ENCODE data around the gene SEMA5A.
"Not testable (repeated sequence)": the region's sequence is repeated elsewhere in the genome, so short reads cannot be mapped to it uniquely, and the experiment has no call there.

Gene SEMA5A

DNA sequence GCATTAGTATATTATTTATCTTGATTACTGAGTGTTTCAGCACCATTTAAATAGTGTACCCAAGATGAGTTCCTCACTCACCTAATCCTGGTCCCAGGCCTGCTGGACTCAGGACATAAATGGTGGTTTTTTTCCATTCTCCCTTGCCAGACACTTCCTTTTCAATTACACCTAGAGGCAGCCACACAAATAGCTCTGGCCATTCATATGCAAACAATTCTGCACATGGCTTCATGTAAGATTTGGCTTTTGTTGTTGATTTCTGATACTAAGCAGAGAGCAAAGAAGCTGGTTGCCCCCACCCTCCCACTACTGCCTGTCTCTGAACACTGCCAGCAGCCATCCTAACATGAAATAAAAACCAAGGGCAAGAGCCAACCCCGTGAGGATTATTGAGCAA is 180.4 kb downstream of the SEMA5A start:
- FAIRE-seq, result no peak
- DNase-seq (ENCODE audit: low spot score), result no peak

DNA sequence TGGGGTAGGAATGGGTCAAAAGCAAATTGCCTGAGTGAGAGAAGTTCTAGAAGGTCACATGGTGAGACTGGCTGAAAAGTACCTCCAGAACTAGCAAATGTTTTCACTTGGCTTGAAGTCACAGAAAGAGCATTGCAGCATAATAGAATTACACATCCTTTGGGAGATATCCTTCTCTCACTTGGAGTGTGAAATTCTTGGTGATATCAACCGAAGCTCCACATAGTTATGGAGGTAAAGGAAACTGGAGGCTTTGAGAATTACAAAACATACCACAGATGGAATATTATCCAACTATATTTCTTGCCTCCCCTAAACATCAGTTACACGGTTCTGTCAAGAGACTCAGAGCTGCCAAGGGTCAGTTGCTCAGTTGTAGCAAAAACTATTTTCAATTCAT is 182.4 kb downstream of the SEMA5A start:
- DNase-seq (ENCODE audit: low spot score), result no peak
- FAIRE-seq, result no peak

DNA sequence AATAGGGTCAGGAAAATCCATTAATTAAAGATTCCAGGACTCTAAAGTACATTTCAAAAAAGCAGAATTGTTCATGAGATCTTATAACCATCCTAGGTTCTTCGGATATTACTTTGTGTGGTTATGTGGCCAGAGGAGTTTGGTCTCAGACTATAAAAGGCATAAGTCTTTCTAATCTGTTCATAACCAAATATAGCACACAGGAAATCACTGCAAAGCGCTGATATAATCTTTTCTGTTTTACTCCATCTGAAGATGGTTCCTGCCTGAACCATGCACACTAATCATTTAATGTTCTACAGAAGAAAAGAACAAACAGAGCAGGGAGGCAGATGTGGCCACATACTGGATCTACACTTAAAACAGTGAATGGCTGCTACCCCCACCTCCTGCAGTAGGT is 182.8 kb downstream of the SEMA5A start:
- no peak for FAIRE-seq
- DNase-seq (ENCODE audit: low spot score), result no peak

DNA sequence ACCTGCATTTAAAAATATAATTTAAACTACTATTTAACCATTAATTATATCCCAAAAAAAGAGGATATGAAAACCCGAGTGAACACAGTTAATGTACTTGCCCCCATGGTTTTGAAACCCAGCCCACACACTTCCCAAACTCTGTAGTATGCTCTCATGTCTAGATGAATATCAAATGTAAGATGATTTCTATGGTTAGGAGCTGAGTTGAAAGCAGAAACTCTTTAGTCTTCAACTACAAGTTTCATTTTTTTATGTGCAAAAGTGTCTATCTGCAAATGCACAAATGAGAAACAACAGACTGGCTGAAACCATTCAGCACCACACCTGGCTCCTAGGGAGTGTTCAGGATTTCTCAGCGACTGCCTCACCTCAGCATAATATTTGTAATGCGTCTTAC is 183.3 kb downstream of the SEMA5A start:
- FAIRE-seq (no peak), DNase-seq (ENCODE audit: low spot score) (no peak)

DNA sequence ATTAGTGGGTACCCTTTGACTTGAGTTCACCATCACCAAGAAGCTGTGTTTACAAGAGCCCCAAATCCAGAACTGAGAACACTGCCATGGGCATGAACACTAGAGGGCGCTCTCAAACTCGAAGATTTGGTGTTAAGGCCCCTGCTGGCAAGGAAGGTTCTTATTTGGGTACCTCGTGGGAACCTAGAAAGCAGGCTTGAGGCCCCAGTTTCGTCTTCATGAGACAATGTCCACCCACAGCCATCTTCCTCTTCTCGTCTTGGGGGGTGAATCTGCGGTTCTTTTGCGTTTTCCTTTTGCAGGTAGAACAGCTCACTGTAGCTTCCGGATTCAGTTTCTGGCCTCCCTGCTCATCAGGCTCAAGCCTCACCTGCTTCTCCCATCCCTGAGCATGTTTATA is 184.0 kb downstream of the SEMA5A start:
- peak; percentile 4 for FAIRE-seq

DNA sequence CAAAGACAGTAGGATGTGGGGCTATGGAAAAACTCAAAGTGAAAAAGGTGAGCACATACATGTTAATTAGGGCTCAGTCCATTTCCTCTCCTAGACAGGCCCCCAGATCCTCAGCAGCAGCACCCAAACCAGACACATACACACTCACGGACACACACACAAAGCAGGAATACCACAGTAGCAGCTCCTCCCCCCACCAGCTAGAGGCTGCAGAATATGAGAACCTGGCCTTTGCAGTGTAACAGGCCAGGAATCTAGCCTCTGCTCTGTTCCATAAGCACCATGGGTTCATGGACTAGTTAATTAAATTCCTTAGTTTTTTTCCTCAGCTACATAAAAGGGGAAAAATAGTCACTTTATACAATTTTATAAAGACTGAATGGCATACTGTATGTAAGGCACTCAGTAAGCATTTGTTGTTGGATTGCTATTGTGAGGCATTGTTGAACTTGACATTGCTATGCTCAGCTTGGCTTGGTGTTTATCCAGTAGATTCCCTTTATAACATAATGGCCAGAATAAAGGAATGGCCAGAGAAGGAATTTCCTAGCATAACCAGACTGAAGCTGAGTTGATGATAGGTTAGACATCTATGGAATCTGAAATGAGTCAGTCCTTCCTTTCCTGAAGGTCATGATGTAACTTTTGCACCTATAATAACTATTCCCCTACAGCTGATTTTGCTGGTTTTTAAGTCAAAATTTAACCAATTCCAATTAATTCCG is 186.8 kb downstream of the SEMA5A start:
- DNase-seq (ENCODE audit: low spot score) (peak; percentile 79), FAIRE-seq (peak; percentile 89)

More for the DNA sequence above, 184.0 kb downstream of the SEMA5A start:
- peak; percentile 40 for DNase-seq (ENCODE audit: low spot score)

DNA sequence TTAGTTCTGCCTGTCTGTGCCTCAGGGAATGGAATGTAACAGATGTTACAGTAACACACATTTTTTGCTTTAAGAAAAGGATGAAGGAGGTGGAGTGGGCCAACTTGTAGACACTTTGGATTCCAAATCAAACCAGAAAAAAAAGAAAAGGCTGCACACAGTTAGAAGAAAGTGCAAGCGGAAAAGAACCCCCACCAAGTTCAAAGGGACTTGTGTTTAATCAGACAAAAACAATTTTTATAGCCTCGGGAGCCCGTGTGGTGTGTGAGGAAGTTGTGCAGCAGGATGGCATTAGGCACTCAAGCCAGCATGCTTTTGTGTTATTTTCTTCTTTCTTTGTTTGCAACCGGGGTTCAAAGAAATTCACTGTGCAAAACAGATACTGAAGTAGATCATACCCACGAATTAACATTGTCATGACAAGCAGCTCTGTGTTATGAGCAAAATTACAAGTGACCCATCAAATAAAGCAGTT is 189.5 kb downstream of the SEMA5A start:
- DNase-seq (ENCODE audit: low spot score) (no peak), FAIRE-seq (no peak)

DNA sequence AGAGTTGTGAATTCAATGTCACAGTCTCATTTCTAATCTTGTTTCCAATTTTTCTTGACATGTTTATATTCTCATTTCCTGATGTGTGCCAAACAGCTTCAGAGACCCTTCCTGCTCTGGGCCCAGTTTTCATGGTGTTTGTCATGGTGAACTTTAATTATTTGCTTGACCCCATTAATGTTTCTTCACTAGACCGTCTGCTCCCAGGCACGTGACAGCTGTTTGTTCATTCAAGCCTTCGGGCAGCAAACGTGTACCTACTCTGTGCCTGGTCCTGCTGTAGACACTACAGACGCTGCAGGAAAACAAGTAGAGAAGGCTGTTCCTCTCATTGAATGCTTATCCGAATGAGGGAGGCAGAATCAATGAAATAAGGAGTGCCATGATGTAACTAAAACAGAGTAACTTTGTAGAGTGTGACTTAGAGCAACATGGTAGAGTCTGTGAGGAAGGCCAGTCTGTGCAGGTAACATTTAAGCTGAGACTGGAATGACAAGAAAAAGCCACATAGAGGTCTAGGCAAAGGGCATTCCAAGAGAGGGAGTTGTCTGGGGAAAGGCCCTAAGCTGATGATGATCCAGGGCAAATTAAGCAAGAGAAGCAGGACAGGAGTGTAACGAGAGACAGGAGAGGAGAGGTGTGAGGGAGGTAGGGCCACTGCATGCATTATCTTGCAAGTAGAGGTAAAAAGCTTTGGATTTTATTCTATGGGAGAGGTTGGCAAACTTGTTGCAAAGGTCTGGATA is 191.4 kb downstream of the SEMA5A start:
- DNase-seq (ENCODE audit: low spot score), result no peak
- no peak for FAIRE-seq

DNA sequence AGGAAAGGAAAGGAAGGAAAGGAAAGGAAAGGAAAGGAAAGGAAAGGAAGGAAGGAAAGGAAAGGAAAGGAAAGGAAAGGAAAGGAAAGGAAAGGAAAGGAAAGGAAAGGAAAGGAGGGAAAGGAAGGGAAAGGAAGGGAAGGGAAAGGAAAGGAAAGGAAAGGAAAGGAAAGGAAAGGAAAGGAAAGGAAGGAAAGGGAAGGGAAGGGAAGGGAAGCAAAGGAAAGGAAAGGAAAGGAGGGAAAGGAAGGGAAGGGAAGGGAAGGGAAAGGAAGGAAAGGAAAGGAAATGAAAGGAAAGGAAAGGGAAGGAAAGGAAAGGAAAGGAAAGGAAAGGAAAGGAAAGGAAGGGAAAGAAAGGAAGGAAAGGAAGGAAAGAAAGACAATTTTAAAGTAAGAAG is 192.8 kb downstream of the SEMA5A start:
- FAIRE-seq; DNase-seq (ENCODE audit: low spot score): not testable (repeated sequence)

DNA sequence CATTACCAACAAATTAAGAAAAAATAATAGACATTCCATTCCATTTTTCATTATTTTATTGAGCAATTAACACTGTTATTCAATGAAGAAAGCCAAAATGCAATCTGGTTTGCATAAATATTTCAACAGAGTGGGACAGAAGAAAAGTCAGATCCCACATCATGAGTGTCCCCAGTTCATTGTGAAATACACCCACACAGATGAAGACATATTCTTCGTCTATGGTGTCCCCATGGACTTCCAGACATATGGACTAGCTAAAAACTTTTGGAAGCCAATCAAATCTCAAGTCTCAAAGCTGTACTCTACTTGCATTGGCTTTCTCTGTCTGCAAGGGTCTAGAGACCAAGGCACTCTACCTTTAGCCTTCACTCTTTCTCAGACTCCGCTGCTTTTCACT is 194.3 kb downstream of the SEMA5A start:
- DNase-seq (ENCODE audit: low spot score) (no peak), FAIRE-seq (no peak)

DNA sequence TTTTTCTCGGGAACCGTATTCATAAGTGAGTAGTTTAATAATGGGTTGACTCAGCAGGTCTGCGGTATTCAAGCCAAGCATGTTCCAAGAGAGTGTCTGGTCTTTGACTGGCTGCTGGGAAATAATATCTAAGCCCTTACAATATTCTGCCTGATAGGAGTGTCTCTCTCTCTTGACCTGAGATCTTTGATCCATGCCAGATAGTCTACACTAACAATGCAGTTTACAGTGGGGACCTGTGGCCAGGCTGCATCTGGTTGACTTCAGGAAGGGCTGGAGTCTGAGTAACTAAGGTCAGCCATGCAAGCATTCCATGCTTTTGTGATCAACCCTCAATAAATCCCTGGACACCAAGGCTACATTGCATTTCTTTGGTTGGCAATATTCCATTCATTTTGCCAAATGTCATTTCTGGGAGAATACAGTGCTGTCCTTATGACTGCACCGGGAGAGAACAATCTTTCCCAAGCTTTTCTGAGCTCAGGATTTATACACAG is 195.5 kb downstream of the SEMA5A start:
- DNase-seq (ENCODE audit: low spot score) (peak; percentile 67), FAIRE-seq (peak; percentile 87)

DNA sequence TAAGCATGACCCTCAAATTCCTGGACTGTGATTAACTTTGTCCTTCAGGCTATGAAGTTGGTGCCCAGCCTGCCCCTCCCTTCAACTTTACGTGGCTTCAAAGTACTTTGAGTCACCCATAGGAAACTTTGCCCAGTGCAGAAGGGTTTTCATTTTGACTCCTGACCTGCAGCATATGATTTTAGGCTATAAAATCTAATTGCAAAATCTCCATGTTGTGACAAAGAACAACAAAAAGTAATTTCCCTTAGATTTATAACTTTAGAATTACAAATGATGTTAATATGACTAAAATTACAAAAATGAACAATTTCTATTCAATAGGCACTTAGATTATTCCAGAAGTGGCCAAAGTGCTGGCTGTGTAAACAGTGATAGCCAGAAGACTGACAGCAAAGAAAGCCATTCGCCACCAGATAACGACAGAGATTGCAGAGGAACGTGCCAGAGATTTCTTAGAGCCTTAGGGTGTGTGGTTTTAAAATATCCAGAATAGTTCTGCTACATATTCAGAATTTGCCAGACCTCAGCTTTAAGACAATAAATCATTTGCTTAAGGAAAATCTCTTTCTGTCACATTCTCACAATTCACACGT is 197.4 kb downstream of the SEMA5A start:
- peak; percentile 38 for DNase-seq (ENCODE audit: low spot score)
- FAIRE-seq, result peak; percentile 87

DNA sequence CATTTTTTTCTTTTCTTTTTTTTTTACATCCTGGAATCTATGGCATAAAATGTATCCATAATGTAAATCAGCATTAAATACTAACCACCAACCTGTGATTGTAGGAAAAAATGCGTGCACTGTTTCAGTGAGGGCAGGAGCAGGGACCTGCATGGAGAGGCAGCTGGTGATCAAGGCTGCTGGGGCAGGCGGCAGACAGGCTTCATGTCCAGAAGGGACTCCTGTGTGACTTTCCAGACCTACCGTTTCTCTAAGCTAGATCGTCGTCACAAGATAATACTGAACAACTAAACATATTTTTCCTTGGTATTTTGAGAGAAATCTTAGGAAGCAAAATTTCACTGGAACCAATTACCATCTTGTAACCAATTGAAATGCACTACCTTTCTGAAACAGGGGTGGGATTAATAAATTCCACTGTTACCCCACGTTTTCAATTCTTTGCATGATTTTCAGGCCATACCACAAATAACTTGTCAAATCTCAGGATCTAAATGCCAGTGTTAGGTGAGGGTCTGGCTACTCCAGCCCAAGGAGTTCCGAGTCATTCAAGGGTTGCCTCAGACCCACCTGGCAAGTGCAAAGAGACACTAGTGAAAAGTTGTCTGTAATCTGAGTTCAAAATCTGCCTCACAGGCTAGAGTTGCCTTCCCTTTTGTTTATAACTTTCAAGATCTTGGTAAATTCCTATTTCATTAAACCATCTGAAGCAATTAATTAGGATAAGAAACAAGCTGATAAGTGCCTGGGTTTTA is 198.2 kb downstream of the SEMA5A start:
- no peak for FAIRE-seq
- no peak for DNase-seq (ENCODE audit: low spot score)

DNA sequence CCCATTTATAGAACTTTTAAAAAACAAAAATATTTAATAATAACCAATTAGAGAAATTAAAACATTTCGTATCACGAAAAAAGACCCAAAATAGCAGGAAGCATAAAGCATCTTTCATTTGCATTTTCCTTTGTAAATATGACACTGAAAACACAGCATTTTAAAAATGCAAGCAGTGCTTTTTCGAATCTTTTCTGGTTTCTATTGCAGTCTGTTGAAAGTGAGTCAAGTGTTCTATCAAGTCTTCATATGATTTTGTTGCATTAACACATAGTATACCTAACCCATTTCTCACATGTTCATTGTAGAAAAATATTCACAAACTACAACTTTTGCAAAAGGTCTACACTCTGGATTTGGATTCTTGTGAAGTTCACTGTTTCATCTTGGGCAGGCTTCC is 198.8 kb downstream of the SEMA5A start:
- peak; percentile 14 for FAIRE-seq
- DNase-seq (ENCODE audit: low spot score), result no peak

DNA sequence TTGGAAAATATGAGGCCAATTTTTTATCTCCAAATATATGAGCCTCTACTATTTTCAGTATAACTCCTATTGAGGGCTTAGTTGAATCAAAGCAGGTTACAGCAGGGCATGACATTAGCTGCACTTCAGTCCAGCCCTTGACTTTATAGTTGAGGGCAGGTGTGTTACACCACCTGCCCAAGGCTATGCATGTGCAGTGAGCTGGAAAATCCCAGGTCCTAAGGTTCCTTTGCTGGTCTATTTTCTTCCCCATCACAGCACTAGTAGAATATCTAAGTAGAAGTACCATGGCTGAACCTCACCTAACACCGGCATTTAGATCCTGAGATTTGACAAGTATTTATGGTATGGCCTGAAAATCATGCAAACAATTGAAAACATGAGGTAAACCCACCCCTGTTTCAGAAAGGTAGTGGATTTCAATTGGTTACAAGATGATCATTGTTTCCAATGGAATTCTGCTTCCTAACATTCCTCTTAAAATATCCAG is 201.1 kb downstream of the SEMA5A start:
- FAIRE-seq, result no peak

DNA sequence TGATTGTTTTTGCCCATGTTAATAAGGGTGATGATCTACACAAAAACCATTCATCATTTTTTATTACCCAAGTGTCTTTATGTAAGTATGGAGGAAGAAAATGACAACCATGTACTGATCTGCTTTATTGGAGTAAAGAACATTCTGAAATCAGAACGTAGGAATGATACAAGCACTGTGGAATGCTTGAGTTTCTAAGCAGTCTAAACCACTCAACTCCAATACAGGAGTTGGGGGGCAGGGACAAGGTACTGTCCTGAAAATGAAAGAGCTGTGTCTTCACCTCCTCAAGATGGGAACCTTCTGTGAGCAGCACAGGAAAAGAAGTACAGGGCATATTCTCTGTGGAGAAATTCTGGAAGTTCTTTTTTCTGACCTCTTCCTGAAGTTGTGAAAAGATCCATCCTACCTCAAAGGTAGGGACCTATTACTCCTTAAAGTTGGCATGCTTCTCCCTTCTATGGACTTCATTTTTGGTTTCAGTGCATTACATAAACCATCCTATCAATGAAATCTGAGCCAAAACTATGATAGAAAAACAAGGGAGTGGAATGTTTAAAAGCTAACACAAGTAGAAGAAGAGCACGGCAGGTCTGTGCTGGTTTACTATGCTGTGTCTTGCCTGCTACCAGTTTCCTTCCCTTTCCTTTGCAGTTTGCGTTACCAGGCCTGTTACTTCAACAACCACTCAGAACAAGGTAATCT is 202.6 kb downstream of the SEMA5A start:
- FAIRE-seq, result peak; percentile 71

More for the DNA sequence above, 201.1 kb downstream of the SEMA5A start:
- no peak for DNase-seq (ENCODE audit: low spot score)

DNA sequence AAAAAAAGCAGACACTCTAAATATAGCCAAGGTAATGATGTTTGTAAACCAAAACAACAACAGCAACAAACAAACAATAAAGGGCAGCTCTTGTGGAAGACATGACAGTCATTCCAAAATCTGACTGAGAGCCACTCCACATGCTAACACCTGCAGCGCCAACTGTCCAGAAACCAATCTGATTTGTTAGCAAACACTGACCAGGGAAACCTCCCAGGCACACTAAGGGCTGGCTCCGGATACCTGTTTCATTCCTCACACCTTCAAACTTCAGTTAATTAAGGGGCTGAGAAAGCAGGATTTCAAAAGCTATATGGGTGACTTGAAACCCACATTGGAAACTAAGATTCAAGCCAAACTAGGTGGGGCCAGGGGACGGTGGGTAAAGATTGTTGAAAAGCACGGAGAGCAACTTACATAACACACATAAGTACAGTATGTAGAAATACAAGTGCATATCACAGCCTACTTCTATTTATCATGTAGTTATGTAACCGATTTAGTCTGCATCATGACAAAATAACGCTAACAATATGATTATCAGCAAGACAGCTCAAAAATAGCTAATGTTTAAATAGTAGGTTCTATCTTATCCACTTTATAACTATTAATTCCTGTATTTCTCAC is 203.6 kb downstream of the SEMA5A start:
- FAIRE-seq (no peak), DNase-seq (ENCODE audit: low spot score) (no peak)

More for the DNA sequence above, 202.6 kb downstream of the SEMA5A start:
- peak; percentile 47 for DNase-seq (ENCODE audit: low spot score)

DNA sequence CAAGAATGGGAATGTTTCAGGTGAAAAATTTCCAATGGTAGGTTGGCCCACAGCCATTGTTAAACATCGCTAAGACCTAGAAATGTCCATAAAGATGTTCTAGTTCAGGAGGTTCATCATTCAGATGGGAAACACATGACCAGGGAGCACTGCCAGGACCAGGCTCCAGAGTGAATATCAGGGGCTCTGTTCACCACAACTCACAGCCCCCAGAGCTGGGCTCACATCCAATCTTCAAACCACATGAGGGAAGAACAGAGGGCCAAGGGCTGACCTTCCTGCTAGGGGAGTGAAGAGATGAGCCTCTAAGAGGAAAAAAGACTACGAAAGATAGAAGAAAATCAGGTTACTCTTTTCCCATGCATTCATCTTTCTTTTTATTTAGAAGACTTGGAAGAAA is 205.8 kb downstream of the SEMA5A start:
- DNase-seq (ENCODE audit: low spot score) (no peak), FAIRE-seq (no peak)

DNA sequence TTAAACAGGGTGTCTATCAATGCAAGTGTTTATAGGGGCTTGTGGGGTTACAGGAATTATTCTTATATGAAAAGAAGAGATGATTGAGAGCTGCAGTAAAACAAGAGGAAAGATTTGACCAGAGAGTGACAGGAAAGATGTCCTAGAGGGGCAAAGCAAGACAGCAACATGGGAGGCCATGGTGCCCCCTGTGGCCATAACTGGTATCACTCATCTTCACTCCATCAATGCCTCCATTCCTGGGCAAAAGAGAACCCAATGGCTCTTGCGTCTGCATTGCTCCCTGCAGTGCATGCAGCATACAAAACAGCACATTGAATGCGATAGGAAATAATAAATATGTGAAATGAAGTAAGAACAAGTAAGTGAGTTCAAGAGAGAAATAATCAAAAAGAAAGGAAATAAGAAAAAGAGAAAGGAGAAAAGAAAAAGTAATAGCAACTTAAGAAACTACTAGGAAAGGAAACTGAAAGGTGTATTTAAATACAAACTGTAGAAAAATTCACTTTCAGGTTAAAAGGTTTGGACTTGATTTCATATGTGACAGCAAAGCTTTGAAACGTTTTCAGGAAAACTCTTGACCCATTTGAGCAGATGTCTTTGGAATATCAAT is 206.6 kb downstream of the SEMA5A start:
- FAIRE-seq, result no peak
- DNase-seq (ENCODE audit: low spot score), result no peak

DNA sequence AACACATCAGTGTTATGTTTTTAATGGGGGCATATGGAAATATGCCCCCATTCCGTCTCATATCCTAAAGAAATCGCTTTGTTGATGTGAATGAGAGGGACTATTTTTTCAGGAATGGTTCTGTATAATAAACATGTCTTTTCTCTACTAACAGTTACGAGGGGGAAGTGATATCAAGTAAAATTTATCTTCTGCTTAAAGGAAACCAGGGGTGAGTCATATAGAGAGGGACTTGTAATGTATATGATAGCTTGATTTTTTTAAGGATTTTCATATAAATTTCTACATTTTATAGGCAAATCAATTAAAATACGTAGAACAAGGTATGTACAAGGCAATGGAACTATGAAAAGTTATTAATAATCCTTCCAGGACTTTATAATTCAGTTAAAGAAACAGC is 207.1 kb downstream of the SEMA5A start:
- no peak for FAIRE-seq
- DNase-seq (ENCODE audit: low spot score), result no peak

All from RCC 7860 (cell line).